ENCODE results near the gene DIS3L2.

Gene DIS3L2

DNA sequence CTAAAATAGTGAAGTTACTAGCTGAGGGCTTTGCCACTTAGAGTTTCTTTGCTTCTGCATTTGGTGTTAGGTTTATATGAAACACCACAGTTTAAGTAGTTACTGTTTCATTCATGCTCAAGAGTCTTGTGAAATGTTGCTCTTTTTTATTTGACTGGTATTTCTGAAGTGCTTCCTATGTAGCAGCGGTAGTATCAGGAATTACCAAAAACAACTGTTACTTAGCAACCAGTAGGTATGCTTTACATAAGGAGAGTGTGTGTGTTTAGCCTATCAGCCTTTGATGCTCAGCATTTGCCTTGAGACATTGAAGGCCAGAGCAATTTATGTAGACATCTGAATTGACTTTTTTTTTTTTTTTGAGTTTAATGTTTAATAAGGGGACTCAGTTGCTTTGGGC is 3.6 kb downstream of the DIS3L2 start:
- TF ChIP-seq POLR2AphosphoS5 (IDR thresholded peaks at IDR 0.05; ENCODE audit: low read depth, low read length) (no peak), TAF1 (IDR thresholded peaks at IDR 0.05; ENCODE audit: borderline replicate concordance, low read depth, low read length) (no peak), POLR2A (IDR thresholded peaks at IDR 0.05; ENCODE audit: low read depth, low read length) (no peak)
- no peak for DNase-seq (ENCODE audit: insufficient read length)
- FAIRE-seq: peak; percentile 40

DNA sequence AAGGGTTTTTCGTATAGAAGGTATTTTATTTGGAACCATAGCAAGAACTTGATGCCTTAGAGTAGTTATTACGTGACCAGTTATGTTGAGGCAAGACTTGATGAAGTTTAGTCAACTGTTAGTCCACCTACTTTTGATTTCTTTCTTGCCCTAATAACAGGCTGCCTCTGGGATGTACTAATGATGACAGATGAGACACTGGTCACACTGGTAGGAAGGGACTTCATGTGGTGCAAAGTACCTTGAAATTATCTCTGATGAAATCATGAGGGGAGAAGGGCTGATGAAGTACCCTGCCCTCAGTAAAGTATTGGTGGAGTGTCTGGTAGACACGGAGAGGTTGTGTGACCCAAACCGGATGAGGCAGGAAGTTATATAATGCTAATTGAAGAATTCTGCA is 5.4 kb downstream of the DIS3L2 start:
- DNase-seq (ENCODE audit: insufficient read length) (no peak), FAIRE-seq (no peak)
- TF ChIP-seq POLR2AphosphoS5 (IDR thresholded peaks at IDR 0.05; ENCODE audit: low read depth, low read length) (no peak), TAF1 (IDR thresholded peaks at IDR 0.05; ENCODE audit: borderline replicate concordance, low read depth, low read length) (no peak), POLR2A (IDR thresholded peaks at IDR 0.05; ENCODE audit: low read depth, low read length) (no peak)

DNA sequence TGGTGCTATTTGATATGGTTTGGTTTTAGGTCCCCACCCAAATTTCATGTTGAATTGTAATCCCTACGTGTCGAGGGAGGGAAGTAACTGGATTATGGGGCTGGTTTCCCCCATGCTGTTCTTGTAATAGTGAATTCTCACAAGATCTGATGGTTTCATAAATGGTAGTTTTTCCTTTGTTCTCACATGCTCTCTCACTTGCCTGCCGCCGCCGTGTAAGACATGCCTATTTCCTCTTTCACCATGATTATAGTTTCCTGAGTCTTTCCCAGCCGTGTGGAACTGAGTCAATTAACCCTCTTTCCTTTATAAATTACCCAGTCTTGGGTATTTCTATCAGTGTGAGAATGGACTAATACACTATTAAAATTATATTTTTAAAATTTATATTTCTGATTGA is 7.3 kb downstream of the DIS3L2 start:
- TF ChIP-seq POLR2AphosphoS5 (IDR thresholded peaks at IDR 0.05; ENCODE audit: low read depth, low read length) (no peak), TAF1 (IDR thresholded peaks at IDR 0.05; ENCODE audit: borderline replicate concordance, low read depth, low read length) (no peak), POLR2A (IDR thresholded peaks at IDR 0.05; ENCODE audit: low read depth, low read length) (no peak)
- DNase-seq (ENCODE audit: insufficient read length): no peak
- no peak for FAIRE-seq

DNA sequence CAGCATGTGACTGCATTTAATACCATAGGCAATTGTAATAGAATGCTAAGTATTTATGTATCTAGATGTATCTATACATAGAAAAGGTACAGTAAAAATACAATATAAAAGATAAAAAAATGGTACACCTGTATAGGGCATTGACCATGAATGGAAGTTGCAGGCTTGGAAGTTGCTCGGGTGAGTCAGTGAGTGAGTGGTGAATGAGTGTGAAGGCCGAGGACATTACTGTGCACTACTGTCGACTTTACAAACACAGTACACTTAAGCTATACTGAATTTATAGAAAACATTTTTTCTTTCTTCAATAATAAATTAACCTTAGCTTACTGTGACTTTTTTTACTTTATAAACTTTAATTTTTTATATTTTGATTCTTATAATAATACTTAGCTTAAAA is 8.9 kb downstream of the DIS3L2 start:
- DNase-seq (ENCODE audit: insufficient read length) (no peak), FAIRE-seq (no peak)
- no peak for TF ChIP-seq POLR2AphosphoS5 (IDR thresholded peaks at IDR 0.05; ENCODE audit: low read depth, low read length)

DNA sequence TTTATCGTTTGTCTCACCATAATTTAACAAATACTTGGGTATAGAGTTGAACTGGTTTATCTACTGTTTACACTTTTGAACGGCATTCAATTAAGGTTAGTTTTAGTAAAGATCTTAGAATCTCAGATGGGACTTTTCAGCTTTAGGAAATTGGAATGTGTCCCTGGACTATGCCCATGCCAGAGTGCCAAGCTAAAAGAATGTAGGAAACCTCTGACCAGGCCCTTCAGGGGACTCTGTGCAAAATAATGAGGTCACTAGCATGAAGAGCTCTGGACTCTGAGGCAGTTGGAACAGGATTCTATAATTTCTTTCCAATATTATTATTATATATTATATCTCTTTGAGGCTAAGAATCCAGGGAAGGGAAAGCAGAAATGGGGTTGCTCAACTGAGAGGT is 13.5 kb downstream of the DIS3L2 start:
- DNase-seq (ENCODE audit: insufficient read length) (no peak), FAIRE-seq (no peak)
- TF ChIP-seq POLR2AphosphoS5 (IDR thresholded peaks at IDR 0.05; ENCODE audit: low read depth, low read length): no peak
- no peak for TF ChIP-seq POLR2A (IDR thresholded peaks at IDR 0.05; ENCODE audit: low read depth, low read length)
- no peak for TF ChIP-seq TAF1 (IDR thresholded peaks at IDR 0.05; ENCODE audit: borderline replicate concordance, low read depth, low read length)

DNA sequence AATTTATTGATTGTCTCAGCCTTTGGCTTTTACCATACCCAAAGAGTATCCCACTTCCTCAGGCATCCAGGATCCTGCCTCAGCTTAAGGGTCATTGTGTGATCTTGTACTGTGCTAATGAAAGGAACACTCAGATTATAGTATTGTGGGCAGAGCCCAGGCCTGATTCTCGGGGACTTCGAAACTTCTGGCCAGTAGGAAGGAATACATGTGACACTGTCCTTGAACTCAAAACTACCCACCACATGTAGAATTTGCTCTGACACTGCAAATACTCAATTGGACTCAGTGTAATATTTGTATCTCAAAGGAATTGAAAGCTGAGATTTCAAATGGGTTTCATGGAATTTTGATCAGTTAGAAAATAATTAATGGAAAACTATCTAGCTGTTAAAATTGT is 15.9 kb downstream of the DIS3L2 start:
- DNase-seq (ENCODE audit: insufficient read length): no peak
- FAIRE-seq: no peak
- TF ChIP-seq POLR2AphosphoS5 (IDR thresholded peaks at IDR 0.05; ENCODE audit: low read depth, low read length) (no peak), TAF1 (IDR thresholded peaks at IDR 0.05; ENCODE audit: borderline replicate concordance, low read depth, low read length) (no peak), POLR2A (IDR thresholded peaks at IDR 0.05; ENCODE audit: low read depth, low read length) (no peak)

DNA sequence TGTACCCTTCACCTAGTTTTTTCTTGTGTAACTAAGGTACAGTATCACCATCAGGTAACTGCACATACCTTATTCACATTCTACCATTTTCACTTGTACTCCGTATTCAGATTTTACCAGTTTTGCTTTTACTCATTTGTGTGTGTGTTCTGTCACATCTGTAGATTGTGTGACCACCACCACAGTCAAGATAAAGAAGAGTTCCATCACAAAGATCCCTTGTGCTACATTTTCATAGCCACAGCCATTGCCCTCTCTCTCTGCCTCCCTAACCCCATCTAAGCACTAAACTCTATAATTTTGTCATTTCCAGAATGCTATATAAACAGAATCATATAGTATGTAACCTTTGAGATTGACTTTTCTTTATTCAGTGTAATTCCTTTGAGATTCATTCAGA is 23.5 kb downstream of the DIS3L2 start:
- no peak for DNase-seq (ENCODE audit: insufficient read length)
- no peak for TF ChIP-seq POLR2A (IDR thresholded peaks at IDR 0.05; ENCODE audit: low read depth, low read length)
- TF ChIP-seq POLR2AphosphoS5 (IDR thresholded peaks at IDR 0.05; ENCODE audit: low read depth, low read length): no peak
- no peak for TF ChIP-seq TAF1 (IDR thresholded peaks at IDR 0.05; ENCODE audit: borderline replicate concordance, low read depth, low read length)
- no peak for FAIRE-seq

DNA sequence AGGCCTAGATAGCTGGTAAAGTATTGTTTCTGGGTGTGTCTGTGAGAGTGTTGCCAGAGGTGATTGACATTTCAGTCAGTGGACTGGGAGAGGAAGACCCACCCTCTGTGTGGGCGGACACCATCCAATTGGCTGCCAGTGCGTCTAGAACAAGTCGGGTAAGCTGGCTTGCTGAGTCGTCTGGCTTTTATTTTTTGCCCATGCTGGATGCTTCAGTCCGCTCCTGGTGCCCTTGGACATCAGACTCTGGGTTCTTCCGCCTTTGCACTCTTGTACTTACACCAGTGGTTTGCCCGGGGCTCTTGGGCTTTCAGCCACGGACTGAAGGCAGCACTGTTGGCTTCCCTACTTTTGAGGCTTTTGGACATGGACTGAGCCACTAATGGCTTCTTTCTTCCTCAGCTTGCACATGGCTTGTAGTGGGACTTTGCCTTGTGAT is 24.3 kb downstream of the DIS3L2 start:
- TF ChIP-seq POLR2A (IDR thresholded peaks at IDR 0.05; ENCODE audit: low read depth, low read length) (no peak), TAF1 (IDR thresholded peaks at IDR 0.05; ENCODE audit: borderline replicate concordance, low read depth, low read length) (no peak), POLR2AphosphoS5 (IDR thresholded peaks at IDR 0.05; ENCODE audit: low read depth, low read length) (no peak)
- FAIRE-seq (no peak), DNase-seq (ENCODE audit: insufficient read length) (no peak)

DNA sequence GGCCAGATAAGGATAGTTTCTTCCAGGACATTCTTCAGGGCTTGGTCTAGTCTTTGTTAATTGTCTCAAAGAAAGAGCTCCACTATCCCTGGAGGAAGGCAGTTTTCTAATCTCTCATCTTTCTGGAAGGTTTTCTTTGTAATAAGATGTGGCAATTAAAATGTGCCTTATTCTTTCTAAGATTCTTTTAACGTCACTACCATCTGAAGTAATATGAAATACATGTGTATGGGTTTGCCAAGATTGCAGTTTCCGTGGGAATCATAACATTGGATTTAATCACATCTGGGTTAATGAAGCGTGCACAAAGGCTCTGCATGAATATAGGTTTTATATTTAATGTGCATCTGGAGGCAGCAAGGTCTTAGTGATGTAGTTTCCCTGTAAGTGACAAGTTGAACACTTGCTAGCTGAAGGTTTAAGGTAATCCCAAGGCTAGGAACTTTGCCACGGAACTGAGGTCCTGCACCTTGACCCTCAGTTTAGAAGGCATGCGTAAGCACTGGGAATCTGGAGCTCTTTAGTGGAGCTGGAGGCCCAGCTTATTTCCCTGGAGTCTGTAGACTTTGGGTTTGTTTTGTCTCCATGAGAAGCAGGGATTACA is 25.7 kb downstream of the DIS3L2 start:
- no peak for TF ChIP-seq TAF1 (IDR thresholded peaks at IDR 0.05; ENCODE audit: borderline replicate concordance, low read depth, low read length)
- TF ChIP-seq POLR2AphosphoS5 (IDR thresholded peaks at IDR 0.05; ENCODE audit: low read depth, low read length): no peak
- TF ChIP-seq POLR2A (IDR thresholded peaks at IDR 0.05; ENCODE audit: low read depth, low read length): no peak
- no peak for FAIRE-seq
- DNase-seq (ENCODE audit: insufficient read length): no peak

DNA sequence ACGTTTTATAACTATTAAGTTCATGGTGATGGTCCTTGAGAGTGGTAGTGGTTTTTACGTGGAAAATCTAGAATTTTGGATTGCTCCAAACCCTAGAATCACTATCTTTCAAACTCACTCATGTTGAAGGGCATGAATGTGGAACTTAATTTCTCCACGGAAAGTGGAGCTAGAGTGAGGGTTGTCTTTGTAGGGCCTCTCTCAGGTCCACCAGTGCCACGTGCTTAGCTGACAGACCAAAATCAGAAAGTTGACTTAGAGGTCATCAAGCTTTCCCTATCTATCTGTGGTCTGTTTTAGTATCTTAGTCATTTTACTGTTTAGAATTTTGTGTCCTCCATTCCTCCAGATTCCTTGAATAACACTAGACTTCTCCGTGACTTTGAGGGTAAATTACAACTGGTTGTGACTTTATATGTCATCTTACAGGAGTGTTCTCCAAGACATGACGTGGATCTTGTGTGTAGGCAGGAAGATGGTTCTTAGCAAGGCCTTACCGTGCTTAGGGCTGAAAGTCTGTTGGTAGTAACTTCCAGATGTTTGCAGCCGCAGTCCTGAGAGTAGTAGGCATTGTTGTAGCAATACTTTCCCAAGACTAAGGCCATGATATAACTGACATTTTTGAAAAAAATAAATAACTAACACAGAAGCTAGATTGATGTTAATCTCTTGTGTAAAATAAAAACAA is 26.8 kb downstream of the DIS3L2 start:
- no peak for DNase-seq (ENCODE audit: insufficient read length)
- TF ChIP-seq POLR2A (IDR thresholded peaks at IDR 0.05; ENCODE audit: low read depth, low read length): no peak
- no peak for TF ChIP-seq POLR2AphosphoS5 (IDR thresholded peaks at IDR 0.05; ENCODE audit: low read depth, low read length)
- no peak for TF ChIP-seq TAF1 (IDR thresholded peaks at IDR 0.05; ENCODE audit: borderline replicate concordance, low read depth, low read length)
- no peak for FAIRE-seq

DNA sequence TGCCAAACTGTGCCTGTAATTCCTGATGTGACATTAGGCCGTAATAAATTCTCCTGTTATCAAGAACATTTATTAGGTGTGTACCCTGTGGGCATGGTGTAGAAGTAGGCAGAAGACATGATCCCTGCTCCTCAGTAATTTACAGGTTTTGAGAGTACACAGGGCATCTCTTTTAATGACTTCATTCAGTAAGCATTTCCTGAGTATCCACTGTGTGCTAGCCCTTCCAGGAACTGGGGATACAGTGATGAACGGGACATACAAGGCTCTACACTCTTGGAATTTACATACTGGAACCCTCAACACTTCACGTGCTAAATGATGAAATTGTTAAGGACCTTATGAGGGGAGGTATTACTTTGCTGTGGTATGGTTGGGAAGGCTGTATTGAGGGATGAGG is 30.2 kb downstream of the DIS3L2 start:
- TF ChIP-seq TAF1 (IDR thresholded peaks at IDR 0.05; ENCODE audit: borderline replicate concordance, low read depth, low read length) (no peak), POLR2AphosphoS5 (IDR thresholded peaks at IDR 0.05; ENCODE audit: low read depth, low read length) (no peak), POLR2A (IDR thresholded peaks at IDR 0.05; ENCODE audit: low read depth, low read length) (no peak)
- DNase-seq (ENCODE audit: insufficient read length) (no peak), FAIRE-seq (no peak)

DNA sequence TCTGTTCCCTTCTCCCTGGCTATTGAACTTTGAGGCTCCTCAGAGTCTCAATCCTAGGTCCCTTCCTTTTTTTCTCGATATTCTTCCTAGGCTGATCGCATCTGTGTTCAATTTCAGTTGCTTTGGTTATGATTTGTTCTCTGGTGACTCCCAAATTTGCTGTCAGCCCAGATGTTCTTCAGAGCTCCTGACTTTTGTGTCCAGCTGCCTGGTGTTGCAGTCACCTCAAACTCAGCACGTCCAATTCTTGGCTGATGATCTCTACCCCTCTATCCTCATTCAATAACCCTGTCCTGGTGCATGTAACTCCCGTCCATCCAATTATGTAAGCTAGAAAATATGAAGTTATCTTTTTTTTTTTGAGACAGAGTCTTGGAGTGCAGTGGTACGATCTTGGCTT is 31.4 kb downstream of the DIS3L2 start:
- TF ChIP-seq TAF1 (IDR thresholded peaks at IDR 0.05; ENCODE audit: borderline replicate concordance, low read depth, low read length): no peak
- FAIRE-seq (no peak), DNase-seq (ENCODE audit: insufficient read length) (no peak)

Measured in GM12892 (cell line).